GM21447 (cell line): ENCODE measurements around the gene COL15A1.

ENCODE experiments used
- ATAC-seq: cut with Tn5 transposase; IDR thresholded peaks from one replicate; pipeline ENCODE4 v1.9.1; 2021; ENCODE audit not compliant: unreplicated experiment

Gene COL15A1

DNA sequence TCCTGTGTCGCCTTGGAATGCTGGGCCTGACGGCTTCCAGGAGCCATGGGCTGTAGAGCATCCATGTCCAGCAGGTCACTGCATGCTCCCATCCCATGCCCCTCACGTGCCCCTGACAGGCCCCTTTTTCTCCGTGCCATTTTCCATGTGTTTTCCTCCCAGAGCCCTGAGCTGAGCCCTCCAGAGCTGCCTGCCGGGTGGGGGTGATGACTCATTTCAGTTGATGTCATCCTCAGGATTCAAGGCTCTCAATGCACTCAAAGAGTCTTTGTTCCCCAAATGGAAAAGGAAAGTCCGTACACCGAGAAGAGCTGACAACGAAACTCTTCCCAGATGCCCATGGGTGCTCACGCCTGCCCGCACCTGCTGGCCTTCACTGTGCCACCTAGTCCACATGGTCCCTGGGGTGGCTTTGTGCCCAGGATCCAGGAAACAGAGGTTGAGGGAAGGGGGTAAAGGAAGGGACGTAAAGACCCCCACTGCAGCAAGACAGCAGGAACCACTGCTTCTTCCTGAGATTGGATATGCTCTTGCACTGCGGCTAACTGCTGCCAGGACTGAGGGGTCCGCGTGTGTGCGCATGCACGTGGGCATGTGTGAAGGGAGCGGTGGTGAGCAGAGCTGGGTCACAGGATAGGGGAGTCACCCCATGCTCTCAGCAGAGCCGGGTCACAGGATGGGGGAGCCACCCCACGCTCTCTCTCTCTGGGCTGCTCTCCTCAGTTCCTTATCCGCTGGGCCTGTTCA, 27.6 kb downstream of the COL15A1 start:
- ATAC-seq: no peak

DNA sequence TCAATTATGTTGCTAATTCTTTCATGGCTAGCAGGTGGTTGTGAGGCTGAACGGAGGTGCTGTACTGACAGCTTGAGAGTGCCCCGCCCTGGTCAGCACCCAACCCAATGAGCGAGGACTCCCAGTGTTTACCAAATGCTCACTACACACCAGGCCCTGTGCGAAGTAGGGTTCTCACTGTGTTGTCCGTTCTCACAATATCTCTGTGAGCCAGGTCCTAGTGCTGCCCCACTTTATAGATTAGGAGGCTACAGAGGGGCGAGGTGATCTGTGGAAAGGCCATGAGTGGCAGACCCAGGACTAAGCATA, 28.2 kb downstream of the COL15A1 start:
- ATAC-seq: no peak

DNA sequence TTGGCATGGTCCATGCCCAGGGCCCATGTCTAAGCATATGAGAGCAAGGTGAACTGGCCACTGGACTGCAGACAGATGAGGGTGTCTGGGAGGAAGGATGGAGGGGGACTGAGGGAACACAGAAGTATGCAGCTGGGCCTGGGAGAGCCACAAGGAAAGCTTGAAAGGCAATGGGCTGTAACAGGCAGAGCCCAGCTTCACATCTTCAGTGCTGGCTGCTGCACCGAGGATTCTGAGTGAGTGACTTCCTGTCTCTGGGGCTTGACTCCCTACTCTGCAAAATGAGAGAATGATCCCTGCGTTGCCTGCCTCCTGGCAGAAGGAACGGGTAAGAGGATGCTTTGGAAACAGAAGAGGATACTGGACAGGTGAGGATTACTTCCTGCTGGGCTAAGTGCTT, 29.0 kb downstream of the COL15A1 start:
- no peak for ATAC-seq

DNA sequence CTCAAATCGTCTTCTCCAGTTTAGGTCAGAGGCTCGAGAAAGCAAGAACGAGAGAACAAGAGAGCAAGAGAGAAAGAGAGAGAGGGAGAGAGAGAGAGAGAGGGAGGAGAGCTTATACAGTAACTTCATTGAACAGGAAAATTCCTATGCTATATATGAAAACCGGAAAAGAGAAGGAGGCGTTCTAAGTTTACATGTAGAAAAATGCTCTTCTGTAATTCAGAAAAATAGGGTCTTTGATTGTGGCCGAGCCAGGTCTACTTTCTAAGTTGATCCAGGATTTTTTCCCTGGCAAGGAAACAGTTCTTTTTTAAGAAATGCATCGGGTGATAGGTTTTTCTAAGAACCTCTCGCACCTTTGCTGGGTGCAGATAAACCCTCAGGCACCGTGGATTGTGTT, 29.5 kb downstream of the COL15A1 start:
- no peak for ATAC-seq

DNA sequence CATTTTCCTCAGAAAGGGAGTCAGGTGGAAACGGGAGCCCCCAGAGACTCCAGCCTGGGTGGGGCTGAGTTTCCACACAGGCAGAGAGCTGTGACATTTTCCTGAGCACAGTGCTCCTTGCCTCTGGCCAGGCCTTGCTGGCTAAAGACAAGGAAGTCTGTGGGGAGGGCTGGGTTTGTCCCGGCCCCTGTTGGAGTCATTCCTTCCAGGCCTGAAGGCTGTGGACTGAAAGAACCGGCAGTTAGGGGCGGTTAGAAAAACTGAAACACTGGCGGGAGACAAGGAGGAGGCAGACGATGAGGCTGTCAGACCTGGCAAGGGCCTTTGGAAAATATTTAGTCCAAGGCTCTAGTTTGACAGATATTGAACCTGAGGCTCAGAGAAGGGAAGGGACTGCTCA, 29.9 kb downstream of the COL15A1 start:
- no peak for ATAC-seq

DNA sequence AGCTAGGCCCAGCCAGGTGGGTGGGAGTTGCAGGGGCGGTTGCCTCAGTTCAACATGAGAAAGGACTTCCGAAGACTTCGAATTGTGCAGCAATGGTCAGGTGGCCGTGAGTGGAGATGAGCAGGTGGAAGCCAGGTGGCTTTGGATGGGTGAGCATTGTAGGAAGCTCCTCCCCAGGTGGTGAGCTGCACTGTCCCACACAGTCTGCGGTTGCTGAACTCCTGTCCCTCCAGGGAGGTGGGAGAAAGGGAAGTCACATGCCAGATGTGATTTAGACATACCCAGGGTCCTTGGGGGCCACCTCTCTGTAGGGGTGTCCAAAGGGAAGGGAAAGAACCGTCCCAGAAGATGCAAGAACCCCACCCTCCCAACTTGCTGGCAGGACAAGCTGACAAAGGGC, 30.4 kb downstream of the COL15A1 start:
- ATAC-seq: no peak

DNA sequence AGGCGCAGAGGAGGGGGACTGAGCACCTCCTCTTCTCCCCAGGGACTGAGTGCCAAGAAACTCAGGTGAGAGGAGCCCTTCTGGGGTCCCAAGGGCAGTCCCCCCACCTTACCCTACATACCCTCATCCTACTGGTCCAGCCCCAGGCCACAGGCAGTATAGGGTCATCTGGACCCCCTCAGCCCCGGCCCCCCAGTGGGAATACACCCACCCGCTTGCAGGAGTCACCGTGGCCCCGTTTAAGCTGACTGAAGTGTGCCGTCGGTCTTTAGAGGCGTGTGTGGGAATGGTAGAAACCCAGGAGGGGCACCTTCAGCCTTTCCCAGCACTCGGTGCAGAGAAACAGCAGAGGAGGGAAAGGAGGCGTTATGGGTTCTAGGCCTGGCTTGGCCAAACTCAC, 30.8 kb downstream of the COL15A1 start:
- ATAC-seq: no peak

DNA sequence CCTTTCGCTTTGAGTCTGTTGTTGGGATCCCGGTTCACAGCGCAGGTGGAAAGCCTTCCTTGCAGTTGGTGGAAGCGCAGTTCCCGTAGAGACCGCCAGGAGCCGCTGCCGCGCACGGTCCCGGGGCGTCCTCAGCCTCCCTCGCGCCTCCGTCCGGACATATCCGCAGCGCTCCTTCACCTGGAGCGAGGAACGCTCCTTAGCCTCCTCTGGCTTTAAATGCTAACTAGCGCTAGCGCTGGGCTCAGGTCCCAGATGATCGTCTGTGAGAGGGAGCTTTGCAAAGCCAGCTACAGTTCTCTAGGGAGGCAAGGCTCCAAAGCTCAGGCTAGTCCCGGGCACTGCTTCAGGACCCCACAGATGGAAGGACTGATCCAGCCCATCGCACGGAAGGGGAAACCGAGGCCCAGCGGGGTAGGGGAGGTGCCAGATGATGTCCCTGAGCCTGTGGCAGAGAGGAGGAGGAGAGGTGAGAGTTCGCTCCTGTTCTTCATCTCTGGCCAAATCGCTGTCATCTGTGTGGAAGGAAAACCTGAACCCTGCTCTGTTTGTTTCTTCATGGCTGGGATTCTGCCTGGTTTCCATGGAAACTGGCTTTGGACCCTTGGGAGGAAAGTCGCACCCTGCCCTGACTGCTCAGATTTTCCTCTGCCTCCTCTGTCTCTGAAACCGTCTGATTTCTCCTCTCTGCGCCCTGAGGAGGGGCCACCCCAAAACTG, 31.4 kb downstream of the COL15A1 start:
- ATAC-seq: peak; percentile 87

DNA sequence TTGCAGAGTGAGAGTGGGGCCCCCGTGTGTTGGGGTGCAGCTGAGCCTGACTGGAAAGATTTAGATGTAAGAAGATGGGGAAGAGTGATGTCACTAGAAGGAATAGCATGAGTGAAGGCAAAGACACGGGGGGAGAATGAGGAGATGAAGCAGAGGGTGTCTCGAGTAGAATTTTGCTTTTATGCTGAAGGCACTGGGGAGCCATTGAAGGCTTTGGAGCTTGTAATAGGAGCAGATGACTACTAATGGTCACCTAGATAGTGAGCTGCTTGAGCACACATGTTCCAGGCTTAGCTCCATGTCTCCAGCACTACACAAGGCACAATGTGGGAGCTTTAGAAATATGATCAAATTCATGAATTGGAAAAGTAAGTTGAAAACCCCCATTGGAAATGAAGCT, 32.1 kb downstream of the COL15A1 start:
- ATAC-seq: no peak

DNA sequence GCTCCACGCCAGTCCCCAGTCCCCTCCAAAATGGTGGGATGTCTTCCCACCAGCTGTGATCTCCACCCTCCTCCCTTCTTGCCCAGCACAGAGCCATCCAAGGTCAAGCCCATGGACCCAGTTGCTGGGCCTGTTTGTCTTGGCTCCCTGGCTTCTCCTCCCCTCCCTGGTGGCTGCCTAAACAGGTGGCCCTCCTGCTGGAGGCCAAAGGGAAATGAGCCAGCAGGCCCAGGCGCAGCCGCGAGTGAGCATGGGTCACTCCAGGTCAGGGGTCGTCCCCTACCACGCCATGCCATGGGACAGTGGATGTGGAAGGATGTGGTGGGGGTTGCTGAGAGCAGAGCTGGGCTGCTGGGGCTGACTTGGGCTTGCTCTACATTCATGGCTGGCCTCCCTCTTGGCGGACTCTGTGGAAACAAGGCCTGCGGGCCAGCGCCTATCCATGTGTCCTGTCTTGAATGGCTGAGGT, 33.6 kb downstream of the COL15A1 start:
- ATAC-seq: no peak

DNA sequence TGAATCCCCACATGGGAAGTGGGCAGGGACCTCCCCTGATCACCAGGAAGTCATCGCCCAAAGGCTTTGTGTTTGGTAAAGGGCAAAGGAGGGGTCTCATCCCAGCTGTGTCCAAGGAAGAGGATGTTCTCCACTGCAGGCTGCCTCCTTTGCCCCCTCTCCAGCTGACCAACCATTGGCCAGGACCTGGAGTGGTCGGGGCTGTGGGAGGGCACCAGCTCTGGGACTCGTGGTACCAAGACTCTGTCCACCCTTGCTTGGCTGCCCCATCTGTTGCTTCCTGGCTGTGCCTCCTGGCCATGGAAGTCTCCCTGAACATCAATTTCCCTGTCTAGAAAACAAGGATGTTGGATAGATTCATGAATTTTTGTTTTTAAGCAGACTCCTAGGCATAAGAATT, 34.1 kb downstream of the COL15A1 start:
- ATAC-seq: no peak

DNA sequence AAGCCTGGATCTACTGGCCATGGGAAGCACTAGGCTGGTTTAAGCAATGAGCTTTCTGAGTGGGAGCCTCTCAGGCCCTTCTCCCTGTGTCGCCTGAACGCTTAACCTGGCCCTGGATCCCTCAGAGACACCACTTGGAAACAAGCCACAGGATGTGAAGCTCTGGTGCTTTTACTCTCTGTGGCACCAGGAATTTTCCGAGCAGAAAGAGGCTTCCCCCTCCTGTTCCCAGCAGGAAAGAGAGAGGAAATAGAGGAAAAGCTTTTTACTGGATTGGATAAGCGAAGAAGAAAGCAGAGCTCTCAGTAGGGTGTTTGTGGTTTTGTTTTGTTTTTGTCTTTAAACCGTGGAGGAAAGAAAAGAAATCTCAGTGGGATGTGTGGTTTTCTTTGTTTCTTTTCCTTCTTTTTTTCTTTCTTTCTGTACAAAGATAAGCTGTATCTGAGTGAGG, 34.5 kb downstream of the COL15A1 start:
- ATAC-seq: no peak

DNA sequence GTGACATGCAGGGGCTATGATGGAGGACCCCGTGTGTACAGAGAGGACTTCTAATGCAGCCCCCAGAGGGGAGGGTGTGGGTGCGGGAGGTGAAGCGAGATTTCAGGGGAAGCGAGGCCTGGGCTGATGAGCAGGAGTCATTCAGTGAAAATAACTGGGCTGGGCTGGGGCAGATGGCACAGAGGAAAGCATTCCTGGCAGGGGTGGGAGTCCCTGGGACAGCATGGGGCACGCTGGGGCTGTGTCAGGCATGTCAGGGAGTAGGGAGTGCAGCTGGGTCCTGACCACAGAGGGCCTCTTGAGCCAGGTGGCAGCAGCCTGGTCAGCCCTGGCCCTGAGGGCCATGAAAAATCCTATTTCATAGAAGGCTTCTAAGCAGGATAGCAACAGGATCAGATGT, 36.6 kb downstream of the COL15A1 start:
- no peak for ATAC-seq

DNA sequence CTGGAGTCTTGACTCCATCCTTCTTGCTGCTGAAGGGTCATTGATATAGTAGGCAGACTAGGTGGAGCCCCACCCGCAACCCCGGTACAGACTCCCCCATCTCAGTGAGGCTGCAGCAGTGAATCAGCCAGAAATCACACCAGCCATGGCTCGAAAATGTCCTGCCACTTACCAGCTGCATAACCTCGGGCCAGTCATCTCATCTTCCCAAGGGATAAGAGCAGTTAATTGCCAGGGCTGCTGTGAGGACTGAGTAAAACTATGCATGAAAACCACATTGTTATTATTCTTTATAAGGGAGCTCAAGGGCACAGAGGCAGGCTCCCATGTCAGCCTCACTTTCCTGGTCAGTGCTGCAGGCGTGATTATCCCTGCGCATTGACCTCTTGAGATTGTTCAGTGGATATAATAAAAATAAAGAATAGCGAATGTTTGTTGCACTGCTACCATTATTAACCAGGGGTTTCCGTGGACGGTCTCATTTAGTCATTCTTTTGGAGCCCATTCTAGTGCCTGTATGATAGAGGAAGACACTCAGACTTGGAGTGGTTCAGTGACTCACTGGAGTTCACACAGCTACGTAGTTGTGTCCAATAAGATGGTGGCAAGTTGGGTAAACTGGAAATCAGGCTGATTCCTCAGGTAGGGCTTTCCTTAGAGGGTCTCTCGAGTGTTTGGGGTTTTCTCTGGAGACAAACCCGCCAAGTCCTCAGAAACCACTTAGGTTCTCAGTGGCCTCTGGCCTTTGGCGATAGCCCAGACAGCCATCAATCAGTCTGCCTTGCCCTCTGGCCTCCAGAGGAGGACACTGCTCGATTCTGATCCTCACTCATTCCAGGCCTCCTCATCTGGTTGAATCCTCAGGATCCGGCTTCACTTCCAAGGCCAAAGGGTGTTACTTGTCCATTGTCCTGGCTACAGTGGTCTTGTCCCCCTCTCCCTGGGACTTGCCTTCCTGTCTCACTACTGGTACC, 39.9 kb downstream of the COL15A1 start:
- ATAC-seq: no peak

DNA sequence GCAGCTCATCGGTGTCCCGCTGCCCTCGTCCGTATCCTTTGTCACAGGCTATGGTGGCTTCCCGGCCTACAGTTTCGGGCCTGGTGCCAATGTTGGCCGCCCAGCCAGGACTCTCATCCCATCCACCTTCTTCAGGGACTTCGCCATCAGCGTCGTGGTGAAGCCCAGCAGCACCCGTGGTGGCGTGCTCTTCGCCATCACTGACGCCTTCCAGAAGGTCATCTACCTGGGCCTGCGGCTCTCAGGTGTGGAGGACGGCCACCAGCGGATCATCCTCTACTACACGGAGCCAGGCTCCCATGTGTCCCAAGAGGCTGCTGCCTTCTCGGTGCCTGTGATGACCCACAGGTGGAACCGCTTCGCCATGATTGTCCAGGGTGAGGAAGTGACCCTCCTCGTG, 41.9 kb downstream of the COL15A1 start:
- ATAC-seq: no peak

DNA sequence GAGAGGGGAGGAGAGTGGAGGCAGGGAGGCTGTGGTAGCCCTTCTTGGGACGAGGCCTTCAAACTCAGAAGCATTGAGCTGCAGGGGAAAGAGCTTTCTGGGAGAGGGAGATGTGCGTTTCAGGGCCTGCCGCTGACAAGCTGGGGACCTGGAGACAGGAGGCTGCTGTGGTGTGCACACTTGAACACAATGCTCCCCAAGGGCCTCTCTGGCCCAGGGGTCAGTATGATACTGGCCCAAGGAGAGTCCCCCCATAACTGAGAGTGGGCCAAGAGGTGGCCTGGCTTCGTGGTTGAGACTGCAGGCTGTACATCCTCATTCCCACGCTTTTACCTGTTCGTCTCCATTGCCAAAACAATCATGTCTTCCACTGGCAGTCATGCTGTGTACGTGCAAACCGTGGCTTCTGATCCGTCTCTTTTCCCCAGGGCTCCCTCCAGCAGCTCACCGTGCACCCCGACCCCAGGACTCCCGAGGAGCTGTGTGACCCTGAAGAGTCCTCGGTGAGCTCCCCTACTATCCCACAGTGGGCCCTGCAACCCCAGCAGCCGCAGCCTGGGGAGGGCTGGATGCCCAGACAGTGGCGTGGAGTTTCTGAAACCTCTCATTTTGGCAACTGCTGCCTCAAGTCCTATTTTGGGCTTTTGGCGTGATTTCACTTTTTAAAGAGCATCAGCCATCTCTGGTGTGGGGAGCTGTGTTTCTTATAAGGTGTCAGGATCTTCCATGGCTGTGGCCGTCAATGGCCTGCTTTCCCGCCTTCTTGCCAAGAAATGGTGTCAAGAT, 43.4 kb downstream of the COL15A1 start:
- no peak for ATAC-seq

DNA sequence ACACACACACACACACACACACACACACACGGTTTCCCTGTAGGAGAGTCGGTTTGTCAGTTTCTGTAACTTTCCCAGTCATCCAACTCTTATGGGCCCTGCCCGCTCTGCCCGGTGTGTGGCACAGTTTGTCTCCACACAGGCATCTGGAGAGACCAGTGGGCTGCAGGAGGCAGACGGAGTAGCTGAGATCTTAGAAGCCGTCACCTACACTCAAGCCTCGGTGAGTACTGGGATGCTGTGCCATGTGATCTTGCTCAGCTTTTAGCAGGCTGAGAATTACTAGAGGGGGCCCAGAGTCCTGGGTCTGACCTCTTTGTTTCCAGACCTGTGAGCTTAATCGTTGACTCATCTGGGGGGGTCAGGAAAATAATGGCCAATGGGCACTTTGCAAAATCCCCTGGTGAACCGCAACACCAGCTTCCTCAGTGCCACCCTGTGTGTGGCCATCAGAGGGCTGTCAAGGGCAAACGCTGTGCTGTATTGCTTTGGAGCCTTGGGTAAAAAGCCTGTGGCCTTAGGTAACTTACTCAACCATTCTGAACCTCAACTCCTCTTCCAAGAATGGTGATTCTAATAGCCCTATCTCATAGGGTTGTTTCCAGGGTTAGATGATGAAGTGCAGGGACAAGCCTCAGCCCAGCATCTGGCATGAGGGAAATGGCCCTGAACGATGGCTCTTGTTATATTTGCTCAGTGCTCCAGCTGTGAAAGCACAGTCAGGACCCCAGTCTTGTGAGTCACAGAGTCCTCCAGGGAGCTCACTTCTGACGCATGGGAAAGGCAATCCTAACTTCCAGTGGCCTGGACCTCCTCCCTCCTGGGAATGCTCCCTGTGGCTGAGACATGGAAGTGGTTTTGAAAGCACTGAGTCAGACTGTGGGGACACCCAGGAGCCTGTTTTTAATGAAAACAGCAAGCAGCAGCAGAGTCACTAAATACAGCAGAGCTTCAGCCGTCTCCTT, 45.6 kb downstream of the COL15A1 start:
- no peak for ATAC-seq

DNA sequence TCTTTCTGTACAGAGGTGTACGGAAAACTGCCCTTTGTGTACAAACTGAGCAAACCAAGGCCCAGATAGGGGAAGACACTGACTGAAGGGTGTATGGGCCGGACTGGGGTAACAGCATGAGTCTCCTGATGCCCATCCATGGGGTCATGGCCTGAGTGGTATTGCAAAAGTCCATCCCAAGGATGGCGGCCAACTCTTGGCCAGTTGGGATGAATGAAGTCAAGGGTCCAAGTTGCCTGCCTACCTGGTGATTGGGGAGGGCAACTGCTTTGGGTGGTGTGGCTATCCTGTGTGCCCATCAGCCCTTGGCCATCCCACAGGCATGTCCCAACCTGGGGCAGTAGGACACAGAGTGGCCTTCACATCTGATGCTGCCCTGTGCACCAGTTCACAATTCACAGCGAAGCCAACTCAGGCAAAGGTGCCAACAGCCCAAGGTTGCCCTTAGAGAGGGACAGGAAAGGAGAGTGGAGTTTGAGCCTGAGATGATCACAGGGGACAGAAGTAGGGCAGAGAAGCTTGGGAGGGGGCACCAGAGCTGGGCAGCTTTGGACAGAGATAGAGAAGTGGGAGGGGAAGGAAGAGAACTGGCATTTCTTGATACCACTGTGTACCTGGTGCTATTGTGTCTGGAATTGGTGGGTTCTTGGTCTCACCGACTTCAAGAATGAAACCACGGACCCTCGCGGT, 46.6 kb downstream of the COL15A1 start:
- ATAC-seq: no peak
